GM21619 (cell line): ENCODE results near the gene ABTB2.

Experiments
- ATAC-seq: cut with Tn5 transposase; IDR thresholded peaks from one replicate; pipeline ENCODE4 v1.9.1; 2021; ENCODE audit not compliant: unreplicated experiment

ABTB2 gene

DNA sequence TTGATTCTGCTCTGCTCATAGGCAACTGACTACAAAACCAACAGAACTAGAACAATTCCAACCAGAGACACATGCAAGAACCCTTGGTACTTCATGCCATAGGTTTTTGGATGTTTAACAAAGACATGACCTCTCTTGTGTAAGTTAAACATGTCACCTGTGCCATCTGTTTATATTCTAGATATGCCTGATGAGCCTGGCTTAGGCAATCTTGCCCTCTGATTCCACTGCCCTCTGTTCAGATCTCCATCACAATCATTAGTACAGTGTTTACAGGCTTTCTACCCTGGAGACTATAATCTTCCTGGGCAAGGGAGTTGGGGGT, 40.8 kb downstream of the ABTB2 start:
- no peak for ATAC-seq

DNA sequence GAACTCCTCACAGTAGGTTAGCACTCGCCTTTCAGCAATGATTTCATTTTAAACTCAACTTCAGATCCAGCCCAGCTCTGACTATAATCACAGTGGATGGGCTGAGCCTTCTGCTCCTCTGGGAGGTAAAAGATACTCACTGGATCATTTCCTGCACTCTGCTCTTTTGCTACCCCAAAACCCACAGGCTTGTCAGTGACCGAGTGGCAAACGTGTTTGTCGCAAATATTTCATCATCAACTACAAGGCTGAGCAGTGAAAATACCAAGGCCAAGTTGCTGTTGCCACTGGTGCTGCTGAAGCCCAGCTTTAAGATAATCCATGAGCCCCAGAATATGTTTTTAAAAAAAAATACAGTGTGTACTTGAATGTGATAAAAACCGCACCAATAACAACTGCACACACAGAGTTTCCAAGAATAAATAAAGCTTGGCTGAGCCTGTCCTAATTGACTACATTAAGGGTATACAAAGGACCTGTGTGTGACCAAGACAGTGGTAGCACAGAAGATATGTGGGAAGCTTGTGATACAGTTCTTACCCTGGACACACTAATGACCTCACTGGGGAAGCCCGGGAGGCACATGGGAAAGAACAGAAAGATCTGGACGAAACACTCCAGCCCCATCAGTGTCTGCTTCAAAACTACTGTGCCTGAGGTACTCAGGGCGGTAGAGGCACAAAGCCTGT, 41.3 kb downstream of the ABTB2 start:
- ATAC-seq = no peak

DNA sequence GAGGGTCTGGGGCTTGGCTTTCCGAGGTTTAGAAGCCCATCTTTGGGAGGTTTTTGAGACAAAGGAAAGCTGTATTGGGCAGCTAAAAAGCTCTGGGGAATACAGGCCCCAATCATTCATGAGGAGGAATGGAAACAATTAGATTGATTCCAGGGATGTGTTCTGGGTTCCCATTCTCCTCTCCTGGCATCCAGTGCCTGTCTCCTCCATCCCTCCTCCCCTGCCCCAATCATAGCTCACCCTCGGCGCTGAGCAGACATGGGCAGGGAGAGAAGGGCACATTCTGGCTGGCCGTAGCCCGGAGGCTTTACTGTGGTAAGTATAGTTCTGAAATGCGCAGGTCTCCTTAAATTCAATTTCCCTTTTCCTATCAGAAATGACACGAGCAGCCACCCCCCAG, 42.4 kb downstream of the ABTB2 start:
- ATAC-seq = no peak

DNA sequence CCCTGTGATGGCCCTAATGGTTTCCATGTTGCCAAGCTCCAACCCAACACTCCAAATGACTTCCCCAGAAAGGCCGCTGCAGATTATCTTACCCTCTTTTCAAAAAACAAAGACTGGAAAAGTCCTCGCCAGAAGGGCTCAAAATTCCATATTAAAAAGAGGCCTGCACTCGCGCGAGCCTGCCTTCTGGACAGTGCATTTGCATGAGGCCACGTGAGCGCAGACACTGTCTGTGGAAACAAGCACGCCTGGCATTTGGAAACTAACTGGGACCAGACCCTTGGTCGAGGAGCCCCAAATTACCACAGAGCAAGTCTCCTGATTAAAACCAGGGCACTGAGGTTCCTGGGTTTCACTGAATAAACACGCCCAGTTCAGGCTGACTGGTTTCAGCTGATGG, 42.9 kb downstream of the ABTB2 start:
- no peak for ATAC-seq

DNA sequence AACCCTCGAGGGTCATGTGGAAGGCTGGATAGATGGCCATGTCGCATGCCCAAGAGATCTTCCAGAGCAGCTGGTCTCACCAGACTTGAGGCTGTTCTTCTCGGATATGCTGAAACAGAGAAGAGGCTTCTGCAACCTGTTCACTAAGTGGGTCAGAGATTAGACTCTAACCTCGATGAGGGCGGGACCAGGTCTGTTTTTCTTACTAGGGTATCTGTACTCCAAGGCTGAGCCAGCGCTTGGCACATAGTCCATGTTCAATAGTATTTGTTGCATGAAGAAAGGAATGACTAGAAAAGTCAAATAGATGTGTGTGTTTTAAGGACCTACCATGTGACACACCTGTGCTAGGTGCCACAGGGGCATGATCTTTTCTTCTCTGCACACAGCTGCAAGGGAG, 43.6 kb downstream of the ABTB2 start:
- no peak for ATAC-seq

DNA sequence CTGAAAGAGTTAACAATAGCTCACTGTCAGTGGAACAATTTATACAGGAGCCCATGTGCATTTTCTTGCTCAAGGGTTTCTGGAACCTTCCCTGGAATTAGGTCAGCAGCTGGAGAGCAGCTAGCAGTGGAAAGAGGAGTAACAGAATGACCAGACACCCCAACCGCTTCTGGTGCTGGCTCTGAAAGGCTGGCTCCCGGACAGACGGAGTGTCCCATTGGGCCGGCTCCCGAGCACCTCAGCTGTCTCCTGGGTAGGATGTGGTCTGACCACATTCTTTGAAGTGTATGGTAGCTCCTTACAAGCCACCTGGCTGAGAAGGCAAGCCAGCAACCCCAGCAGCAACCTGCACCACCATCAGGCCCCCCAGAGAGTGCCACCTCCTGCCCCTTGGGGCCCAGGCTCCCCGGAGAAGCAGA, 44.7 kb downstream of the ABTB2 start:
- ATAC-seq = peak; percentile 95

DNA sequence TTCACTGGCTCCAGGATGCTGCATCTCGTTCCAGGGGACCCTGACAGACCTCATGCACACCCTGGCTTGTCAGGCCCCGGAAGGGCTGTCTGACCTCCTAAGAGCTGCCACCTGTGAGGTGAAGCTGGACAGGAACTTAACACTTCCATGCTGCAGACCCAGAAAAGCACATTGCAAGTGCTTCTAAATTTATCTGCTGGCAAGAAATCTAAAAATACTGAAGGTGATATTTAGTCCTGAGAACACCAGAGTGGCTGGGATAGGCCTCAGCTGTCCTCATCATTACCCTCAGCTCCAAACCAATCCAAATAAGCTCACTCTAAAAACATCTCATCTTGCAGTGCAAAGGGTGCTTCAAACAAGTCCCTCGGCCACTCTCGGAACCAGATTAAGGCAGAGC, 46.7 kb downstream of the ABTB2 start:
- no peak for ATAC-seq

DNA sequence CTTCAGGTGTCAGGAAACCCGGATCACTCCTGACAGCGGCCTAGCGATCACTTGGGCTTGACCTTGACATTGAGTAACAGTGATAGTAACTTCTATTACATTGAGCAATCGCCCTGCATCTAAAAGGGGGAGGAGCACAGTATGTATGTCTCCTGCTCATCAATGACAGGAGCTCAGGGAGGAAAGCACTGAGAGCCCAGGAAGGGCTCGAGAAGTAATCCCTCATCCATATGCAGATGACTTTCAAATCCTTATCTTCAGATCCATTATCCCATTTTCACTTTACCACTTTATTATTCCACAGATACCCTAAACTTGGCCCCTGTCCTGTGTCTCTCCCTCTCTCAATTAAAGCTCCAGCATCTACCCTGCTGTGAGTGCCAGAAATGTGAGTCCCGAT, 47.8 kb downstream of the ABTB2 start:
- no peak for ATAC-seq

DNA sequence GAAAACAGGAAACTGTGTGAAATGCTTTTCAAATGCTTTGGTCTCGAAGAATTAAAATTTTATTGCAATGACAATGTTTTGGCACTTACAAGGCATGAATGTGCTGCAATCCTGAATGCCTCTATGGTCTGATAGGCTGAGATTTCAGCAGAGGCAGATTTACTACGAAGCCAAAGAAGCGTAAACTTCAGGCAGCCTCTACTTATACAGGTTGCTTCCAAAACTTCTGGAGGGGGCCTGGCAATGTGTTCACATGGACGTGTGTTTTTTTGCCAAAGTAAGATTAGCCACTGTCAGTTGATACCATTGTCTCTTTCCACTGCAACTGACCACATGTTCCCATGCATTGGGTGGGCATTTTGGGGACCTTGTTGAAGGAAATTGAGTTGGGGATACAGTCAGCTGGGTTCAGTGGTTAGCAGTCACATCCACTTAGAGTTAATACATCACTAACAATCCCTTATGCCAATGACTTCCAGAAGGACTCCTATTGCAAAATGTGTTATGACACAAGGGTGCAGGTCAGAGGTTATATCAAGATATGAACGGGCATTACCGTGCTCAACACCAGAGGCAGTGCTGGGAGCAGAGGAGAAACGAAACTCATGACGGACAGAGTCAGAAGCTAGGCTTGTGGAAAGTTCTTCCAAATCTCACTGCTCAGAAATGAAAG, 48.8 kb downstream of the ABTB2 start:
- no peak for ATAC-seq

DNA sequence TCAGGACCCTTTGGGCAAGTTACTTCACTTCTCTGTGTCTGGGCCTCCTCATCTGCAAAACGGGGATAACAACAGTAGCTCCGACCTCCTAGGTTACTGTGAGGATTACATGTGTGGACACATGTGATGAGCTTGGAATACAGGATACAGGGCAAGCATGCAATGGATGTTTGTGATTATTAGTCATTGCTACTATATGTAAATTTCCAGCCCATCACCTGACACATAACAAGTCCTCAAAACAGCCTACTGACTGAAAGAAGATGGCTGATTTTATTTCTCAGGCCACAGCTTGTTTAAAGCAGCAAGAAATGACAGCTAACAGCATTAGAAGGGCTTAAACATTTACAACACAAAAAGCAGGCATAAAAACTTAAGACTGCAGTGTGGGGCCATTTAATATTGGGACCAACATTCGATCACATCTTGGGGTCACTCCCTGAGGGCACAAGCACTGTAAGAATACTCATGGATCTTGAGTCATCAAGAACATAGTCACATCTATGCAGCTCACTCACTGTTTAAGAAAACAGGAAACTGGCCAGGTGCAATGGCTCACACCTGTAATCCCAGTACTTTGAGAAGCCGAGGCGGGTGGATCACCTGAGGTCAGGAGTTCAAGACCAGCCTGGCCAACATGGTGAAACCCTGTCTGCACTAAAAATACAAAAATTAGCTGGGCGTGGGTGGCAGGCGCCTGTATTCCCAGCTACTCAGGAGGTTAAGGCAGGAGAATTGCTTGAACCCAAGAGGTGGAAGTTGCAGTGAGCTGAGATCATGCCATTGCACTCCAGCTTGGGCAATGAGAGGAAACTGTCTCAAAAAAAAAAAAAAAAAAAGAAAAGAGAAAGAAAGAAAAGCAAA, 49.5 kb downstream of the ABTB2 start:
- ATAC-seq = no peak

DNA sequence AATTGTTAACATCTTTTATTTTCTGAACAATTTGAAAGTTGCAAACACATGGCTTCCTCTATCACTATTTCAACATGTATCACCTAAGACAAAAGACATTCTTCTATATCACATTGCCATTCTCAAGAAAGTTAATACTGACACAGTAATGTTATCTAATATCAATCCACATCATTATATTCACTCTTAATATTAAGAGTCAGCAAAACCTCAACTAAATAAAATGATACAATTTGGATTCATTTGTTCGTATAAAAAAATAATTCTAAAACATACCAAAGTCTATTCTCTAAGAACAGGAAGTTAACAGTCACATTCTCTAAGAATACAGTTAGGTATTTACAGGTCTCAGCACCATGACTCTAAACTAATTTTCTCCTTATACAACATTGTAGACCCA, 52.0 kb downstream of the ABTB2 start:
- no peak for ATAC-seq

DNA sequence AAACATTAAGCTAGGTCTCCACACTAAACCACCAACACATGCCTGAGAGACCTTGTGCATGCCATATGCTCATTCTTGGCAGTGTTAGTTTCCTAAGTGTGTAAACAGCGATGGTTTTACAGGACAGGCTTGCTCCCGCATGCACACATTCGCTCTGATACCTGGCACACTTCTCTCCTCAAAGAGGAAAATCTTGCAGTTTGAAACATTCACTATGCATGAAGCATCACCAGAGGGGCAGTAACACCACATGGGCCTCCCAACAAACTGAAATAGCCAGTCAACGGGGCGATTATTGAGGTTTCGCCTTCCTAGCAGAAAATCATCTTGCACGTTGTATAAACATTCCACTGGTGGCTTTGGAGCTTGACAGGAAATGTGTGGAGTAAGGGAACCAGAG, 52.6 kb downstream of the ABTB2 start:
- no peak for ATAC-seq

DNA sequence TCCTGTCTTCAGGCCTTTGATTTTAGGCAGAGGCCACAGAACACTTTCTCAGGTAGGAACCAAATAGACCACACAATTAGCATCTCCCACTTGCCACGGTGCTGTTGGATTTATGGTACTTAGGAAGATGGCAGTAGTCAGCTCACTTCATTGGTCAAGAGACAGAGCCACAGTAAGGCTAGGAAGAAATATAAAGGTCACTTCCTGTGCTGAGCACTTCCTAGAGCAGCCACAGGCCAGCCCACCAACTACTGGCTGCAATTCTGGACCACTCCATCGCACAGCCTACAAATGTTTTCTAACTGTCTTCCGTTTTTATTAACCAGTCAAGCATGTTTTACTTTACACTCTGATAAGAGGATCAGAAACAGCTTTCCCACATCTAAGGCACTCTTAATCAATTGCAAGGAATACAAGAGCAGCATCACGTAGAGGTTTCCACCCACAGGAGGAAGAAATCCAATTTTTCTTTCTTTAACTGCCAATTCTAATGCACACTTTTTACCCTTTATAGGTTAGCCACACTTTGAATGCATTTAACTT, 54.7 kb downstream of the ABTB2 start:
- peak; percentile 14 for ATAC-seq

DNA sequence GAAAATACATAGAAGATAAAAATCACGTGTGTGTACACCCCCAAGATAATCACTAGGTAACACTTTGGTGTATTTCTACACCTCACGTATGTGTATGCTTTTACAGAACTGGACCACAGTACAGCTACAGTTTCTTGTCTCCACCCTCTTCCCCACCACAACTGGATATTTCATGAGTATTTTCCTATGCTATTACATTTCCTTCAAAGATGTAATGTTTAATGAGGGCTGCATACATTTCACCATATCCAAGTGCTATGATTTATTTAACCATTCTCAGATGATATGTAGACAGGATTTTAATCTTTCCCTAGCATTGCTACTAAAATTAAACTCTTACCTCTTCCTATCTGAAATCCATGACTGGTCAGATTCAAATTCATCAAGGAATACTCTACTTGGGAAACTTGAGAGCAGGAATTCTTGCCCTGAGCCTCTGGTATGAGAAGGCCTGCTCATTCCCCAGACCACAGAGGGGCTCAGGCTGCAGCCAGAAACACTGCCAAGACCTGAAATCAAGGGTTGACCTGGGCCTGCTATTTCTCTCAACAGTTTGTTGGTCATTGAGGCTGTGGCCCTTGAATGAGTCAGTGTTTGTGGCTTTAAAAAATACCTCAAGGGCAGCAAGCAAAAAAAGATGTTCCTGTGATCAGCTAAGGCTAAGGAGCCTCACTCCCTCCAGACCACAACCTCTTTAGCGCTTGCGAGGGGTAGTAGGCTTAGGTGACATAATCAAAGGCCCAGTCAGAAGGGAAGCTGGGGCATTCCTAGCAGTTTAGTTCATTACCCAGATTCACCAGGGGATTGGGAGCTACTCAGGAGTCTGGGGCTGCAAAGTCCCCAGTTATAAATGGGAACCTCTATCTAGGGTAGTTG, 55.5 kb downstream of the ABTB2 start:
- peak; percentile 77 for ATAC-seq

DNA sequence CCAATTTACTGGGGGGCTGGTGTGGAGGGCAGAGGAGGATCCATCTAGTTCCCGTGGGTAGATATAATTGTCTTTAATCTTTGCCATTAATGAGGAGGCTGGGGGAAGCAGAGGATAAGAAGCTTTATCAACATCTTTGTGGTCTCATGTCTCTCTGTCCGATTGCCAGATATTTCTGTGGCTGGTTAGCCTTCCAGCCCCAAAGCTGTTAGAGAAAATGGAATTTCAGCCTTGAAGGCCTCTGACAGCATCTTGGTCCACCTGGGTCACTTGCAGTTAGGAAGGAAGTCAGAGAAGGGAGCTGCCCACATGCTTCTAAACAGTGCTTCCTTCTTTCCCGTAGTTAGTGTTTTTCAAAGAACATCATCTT, 56.9 kb downstream of the ABTB2 start:
- no peak for ATAC-seq

DNA sequence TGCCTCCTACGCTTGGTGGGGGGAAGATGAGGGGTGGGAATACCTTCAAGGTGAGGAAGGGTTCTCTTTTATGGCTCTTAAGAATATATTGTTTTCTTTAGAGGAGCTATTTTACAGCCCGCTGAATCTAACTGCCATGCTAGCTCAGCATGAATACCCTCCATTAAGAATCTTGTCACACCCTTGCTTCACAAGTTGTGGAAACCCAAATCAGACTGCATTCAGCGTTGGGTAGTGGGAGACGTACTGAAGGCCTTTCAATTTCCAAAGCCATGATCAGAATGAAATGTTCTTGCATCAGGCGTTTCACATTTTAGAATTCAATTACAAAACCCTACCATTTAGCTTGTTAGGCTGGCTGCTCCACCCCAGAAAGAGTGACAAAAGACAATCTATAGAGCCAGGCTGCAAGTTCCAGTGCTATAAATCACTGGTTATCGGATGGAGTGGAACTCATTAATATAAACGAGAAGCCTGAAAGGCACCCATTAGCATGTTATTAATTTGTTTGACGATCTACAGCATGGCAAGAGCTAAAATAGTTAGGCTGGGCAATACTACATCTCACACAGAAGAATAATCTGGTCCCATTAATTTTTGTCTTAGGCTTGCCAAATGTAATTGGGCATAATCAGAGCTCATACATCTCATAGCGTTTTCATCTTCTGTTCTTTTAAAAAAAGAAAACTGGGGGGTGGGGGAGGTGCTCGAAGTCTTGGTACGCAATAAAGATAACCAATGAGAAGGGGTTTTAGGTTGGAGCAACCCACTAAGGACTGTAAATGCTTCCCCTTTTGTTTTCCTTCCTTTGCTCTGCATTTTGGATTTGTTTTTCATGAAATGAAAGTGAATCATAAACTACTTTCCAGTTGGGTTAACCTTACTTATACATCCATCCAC, 57.5 kb downstream of the ABTB2 start:
- no peak for ATAC-seq

DNA sequence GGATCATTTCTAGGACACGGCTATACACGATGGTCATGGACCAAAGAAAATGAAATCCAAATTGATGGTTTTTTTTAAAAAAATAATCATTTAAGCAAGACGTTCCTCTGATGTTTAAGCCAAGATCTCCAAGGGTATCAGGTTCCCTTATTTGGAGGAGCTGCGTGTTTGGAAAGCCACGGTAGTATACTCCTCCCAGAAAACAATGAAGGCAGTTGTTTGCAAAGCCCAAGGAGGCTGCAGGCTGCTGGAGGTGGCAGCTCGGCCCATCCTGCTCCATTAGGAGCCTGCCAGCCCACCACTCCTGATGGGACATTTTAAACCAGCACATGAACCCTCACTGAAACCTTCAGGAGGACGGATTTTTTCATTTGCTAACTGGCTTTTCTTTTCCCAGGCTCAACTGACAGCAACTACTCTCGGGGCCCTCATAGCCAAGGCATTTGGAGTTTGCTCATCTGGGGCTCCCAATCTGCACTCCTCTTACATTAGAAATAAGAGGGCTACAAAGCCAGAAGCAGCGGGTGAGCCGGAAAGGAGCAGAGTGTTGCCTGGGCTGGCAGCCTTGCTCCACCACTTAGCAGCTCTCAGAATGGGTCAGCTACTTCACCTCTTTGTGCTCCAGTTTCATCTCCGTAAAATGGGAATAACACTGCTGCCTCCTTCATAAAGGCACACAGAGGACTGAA, 58.4 kb downstream of the ABTB2 start:
- no peak for ATAC-seq

DNA sequence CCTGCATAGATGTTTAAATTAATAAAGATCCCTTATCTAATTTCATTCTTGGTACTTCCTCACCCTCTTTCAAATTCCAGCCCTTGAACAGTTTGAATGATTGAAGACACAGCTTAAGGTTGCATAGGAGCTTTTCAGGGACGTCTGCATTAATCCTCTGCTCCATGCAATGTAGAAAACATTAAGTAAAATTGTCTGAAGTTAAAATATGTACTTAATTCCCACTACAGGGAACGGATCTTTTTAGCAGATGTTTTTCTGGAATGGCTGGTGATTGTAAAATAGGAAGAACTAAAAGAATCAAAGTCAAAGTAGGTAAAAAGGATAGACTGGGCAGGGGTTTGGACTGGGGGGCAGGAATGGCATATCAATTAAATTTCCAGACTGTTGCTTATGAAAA, 58.9 kb downstream of the ABTB2 start:
- no peak for ATAC-seq

DNA sequence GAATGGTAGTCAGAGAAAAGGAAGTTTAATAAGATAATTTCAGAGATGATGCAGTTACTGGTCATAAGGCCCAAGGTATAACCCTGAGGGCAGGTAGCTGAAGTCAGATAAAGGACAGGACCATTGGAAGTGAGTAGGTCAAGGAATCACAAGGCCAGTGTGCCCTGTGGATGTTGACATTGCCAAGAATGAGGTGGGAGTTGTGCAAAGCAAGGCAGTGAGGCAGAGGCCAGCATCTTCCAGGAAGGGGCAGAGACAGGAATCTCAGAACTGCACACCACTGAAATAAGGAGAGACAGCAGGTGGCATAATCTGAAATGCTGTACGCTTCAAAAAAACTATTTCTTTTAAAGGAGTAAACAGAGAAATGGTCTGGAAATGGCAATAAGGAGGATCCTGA, 61.4 kb downstream of the ABTB2 start:
- no peak for ATAC-seq
